HG02885 (cell line): ENCODE data around the gene ST6GAL1.

Experiments
- ATAC-seq: cut with Tn5 transposase; IDR thresholded peaks from one replicate; pipeline ENCODE4 v1.9.1; 2021; ENCODE audit warnings: mild to moderate bottlenecking; ENCODE audit not compliant: unreplicated experiment, poor library complexity

The ST6GAL1 gene

GRCh38 chr3:186915806-186916796, 14.2 kb upstream of the ST6GAL1 start:
- ATAC-seq, result no peak

- no peak for ATAC-seq
These were observed 12.6 kb upstream of the ST6GAL1 start for GRCh38 chr3:186917512-186918312.

GRCh38 chr3:186920301-186920700, 10.0 kb upstream of the ST6GAL1 start:
- no peak for ATAC-seq

DNA sequence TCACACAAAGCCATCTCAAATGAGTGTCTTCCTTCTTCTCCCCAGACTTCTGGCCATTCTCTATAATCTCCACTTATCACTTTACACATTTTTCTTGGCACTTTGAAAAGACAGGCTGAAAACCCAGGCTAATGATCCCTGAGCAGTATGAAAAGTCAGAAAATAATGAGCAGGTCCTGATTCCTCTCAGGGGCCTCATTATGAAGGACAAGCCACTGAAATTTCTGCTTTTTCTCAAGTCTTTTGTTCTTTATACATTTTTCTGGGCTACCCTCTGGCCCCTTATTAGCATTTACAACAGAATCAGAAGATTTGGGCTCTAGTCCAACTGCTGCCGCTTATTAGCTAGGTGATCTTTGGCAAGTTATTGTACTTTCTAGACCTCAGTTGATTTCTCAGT, 9.5 kb upstream of the ST6GAL1 start:
- no peak for ATAC-seq

- ATAC-seq, result no peak
These were observed 8.7 kb upstream of the ST6GAL1 start for GRCh38 chr3:186921578-186921977.

DNA sequence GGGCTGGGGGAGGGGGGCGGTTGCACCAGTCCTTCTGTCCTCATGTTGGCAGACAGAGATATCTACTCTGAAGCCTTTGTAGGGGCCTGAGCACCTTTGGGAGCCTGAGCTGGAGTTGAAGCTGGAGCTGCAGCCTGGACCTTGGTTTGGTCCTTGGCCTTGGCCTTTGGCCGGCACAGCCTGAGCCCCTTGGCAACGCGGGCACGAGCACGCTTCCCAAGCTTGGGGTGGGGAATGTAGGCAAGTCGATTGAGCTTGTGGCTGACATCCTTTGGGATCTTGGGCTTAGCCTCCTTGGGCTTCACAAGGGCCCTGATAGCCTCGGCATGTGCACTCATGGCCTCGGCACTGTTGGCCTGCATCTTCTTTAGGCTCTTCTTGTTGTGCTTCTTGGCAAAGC, 8.1 kb upstream of the ST6GAL1 start:
- ATAC-seq, result no peak

GRCh38 chr3:186922790-186923189, 7.5 kb upstream of the ST6GAL1 start:
- no peak for ATAC-seq

DNA sequence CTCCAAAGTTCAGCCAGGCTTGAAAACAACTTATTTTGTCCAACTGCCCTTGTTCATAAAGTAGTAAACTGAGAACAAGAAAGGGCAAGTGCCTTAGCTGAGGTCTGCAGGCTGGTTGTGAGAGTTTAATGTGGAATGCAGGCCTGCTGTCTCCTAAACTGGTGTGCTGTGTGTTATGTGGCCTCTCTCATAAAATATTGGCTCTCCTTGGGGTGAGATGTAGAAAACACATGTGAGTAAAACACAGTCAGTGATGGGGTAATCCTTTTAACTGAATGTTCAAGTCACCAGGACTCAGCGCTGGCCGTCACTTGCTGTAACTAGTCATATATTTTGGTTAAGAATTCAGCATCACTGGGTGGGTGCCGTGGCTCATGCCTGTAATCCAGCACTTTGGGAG, 7.1 kb upstream of the ST6GAL1 start:
- no peak for ATAC-seq

DNA sequence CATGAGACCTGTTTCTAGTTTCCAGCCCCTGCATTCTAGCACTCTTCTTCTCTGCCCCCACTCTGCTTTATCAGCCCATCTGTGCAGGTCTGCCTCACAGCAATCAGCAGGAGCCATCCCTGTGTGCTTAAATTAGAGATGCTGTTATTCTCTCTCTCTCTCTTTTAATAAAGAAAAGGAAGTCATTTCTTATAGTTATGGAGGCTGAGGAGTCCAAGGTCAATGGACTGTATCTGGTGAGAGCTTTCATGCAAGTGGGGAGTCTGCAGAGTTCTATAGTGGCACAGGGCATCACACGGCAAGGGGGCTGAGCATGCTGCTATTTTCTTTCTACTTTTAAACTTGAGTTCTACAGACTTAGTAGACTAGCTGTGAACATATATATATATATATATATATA, 4.5 kb upstream of the ST6GAL1 start:
- no peak for ATAC-seq

DNA sequence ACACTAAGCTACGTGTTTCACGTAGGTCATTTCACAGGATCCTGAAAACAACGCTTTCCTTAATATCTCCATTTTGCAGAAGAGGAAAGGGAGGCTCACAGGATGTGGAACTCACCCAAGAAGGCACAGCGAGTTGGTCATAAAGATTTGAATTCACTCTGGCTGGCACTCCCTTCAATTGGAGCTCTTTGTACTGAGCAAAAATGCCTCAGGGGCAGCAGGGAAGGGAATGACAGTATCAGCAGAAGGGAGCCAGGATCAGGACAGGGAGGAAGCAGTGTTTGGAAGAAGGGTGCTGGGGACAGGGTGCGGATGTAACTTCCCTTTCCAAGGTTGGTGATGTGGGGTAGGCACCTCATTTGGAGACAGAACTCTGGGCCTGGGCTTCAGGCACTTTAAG, 1.1 kb upstream of the ST6GAL1 start:
- no peak for ATAC-seq

GRCh38 chr3:186929685-186930084, 641 bp upstream of the ST6GAL1 start:
- no peak for ATAC-seq

DNA sequence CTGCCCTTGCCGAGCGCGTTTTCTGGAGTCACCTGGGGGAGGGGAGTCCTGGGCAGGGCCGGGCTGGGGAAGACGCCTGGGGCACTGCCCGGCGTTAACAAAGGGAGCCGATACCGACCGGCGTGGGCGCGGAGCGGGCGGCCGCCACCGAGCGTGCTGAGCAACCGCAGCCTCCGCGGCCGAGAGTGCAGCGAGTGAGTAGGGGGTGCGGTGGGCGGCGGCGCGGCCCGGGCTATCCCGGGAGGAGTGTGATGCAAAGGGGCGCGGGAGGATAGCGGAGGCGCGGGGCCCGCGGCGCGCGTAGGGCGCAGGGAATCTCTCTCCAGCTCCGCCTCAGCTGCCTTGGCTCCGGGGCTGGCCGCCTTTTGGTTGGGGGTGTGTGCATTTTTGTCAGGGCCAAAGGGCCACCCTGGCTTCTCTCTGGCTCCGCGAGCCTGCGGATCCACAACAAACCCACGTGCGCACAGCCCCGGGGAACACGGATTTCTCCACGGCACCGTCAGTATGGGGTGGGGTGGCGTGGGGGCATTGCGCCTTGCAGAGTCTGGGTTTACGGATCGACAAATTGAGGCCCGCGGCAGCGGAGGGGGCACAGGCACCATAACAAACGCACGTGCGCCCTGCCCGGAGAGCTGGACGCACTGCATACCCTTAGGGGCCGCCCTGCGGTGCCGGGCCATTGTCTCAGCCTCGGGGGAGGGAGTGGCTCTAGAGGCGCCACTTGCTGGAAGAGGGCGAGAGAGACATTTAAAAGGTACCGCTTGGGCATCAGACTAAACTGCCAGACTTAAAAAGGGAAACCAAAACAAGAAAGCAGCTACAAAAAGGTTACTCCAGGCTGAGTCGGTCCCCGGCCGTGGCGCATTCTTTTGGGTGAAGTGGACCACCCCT, 560 bp downstream of the ST6GAL1 start:
- peak; percentile 66 for ATAC-seq

DNA sequence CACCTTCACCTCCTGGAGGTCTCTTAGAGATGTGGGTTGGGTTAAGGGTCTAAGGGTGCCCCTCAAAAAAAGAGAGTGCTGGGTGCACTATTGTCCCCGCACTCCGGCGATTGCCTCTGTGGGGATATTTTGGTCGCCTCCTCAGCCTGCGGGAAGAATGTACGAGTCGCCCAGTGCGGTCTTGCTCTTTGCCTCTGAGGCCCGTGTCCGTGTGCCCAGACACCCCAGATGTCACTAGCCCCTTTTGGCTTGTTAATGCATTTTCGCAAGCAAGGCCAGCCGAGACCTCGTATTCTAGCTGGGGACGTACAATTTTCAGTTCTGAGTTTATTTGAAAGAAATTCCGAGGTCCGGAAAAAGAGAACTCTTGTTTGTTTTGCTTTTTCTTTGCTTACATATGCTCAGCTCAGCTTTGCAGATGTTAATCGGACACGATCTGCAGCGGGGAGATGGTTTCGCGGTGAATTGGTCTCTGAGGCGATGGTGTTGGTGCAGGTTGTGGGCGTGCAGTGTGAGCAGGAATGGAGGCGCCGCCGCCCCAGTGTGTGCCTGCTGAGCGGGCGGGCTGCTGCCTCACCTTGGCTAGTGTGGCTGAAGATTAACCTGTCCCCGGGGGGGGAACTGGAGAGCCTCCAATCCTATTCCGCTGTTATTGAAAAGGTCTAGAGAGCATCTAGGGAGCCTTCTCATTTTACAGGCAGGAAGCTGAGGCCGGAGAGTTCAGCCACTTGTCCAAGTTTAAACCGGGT, 1.4 kb downstream of the ST6GAL1 start:
- peak; percentile 40 for ATAC-seq

- ATAC-seq, result no peak
These were observed 2.2 kb downstream of the ST6GAL1 start for GRCh38 chr3:186932281-186933181.

- no peak for ATAC-seq
These were observed 3.5 kb downstream of the ST6GAL1 start for GRCh38 chr3:186933816-186934215.

DNA sequence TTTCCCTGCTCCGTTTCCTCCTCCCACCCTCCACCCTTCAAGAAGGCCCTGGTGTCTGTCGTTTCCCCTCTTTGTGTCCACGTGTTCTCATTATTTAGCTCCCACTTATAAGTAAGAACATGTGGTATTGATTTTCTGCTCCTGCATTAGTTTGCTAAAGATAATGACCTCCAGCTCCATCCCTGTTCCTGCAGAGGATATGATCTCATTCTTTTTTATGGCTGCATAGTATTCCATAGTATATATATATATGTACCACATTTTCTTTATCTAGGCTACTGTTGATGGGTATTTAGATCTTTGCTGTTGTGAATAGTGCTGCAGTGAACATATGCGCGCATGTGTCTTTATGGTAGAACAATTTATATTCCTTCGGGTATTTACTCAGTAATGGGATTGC, 4.8 kb downstream of the ST6GAL1 start:
- no peak for ATAC-seq

DNA sequence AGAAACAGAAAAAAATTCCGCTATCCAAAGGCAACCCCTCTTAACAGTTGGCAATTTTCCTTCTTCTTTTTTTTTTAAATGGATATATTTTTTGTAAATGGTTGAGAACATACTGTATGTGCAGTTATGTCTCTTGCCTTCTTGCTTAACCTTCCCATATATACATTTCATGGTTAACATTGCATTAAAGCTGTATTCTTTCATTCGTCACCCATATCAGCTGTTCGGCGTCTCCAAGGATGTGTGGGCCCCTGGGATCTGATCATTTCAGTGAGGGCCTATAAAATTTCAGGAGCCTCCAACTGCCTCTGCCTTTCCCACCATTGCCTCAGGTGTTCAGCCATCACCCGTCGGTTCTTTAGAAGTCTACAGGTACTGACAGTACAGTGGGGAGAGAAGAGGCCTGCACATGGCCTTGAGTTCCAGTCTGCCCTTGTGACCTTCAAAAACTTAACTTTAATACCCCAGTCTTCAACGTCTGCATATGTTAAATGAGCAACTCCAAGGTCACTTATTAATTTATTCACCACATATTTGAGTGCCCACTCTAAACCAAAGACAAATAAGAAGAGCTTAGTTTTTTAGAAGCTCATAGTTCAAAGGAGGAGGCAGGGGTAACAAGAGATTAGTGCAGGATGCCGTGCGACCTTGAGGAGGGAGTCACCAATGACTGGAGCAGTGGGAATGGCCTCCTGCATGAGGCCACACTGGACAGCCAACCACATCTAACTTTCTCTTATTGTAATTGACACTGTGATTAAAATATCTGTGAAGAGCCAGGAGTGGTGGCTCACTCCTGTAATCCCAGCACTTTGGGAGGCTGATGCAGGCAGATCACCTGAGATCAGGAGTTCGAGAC, 6.9 kb downstream of the ST6GAL1 start:
- ATAC-seq, result no peak

- no peak for ATAC-seq
These were observed 8.4 kb downstream of the ST6GAL1 start for GRCh38 chr3:186938716-186939115.
